Vein endothelial cell (primary cell): ENCODE results near the gene ASB3. TPM values are rescaled to one million over a fixed set of nuclear protein-coding genes. Genes with fewer than 3 reads are reported as not detected.

Source experiments
- total RNA-seq: library from RNA; depleted of rRNA; stranded (reverse); fragments of >200 nt; gene quantifications from 2 replicates; pipeline ENCODE4 v1.2.3, GENCODE V29; 2012

The ASB3 gene, protein sequence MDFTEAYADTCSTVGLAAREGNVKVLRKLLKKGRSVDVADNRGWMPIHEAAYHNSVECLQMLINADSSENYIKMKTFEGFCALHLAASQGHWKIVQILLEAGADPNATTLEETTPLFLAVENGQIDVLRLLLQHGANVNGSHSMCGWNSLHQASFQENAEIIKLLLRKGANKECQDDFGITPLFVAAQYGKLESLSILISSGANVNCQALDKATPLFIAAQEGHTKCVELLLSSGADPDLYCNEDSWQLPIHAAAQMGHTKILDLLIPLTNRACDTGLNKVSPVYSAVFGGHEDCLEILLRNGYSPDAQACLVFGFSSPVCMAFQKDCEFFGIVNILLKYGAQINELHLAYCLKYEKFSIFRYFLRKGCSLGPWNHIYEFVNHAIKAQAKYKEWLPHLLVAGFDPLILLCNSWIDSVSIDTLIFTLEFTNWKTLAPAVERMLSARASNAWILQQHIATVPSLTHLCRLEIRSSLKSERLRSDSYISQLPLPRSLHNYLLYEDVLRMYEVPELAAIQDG
- 20.9 and 21.5 TPM in 2 replicates for total RNA-seq

DNA sequence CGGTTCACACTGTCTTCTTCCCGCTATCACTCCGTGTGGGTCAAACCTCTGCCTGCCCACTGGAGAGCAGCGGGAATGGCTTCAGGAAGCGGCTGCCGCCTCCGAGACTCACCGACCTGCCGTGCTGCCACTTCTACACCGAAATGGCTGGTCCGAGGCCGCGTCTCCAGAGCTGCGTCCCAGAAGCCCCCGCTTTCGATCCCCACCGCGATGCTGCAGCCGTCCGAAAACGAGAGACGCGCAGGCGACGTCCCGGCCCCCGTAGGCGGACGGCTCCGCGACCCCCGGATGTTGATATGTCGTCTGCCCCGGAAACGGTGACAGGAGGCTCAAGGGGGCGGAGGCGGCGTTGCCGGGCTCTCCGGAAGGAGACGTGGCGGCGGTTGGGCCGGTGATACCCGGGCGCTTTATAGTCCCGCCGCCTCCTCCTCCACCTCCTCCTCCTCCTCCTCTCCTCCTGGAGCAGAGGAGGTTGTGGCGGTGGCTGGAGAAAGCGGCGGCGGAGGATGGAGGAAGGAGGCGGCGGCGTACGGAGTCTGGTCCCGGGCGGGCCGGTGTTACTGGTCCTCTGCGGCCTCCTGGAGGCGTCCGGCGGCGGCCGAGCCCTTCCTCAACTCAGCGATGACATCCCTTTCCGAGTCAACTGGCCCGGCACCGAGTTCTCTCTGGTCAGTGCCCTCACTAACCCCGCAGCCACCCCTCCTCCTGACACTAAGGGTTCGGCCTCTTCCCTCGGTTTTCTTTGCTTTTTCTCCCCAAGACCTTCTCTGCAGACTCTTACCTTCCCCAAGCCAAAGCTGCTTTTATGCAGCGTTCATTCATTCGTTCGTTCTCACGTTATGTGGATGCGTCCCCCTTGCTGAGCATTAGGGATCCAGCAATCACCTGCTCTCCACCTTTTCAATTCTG is at the start of gene ASB3, which contains the start of gene ERLEC1:
Gene ASB3 (minus strand): TSS at position 249 of the 909 bp plus-strand sequence. CDS start 21,381 bp downstream, outside the sequence.
Gene ERLEC1 (plus strand): TSS at position 340 of the 909 bp plus-strand sequence. CDS start 167 bp downstream, at position 507.

GRCh38 chr2:53767405-53768241 is 19.1 kb downstream of the ASB3 start, which contains the start of gene CHAC2:
TSS of gene CHAC2 (plus strand) at chr2:53767804. CDS start at chr2:53767887, 83 bp downstream.

Other genes starting within 250 kb of the ASB3 start
- 6.9 and 9.1 TPM in 2 replicates for gene CHAC2, start 19.1 kb downstream of the ASB3 start, total RNA-seq
- gene ERLEC1, start 91 bp upstream of the ASB3 start, total RNA-seq = 39.5 and 80.4 TPM in 2 replicates
- gene GPR75, start 73.0 kb upstream of the ASB3 start, total RNA-seq = 3.9 and 4.2 TPM in 2 replicates
- 67.6 and 90.5 TPM in 2 replicates for gene PSME4, start 184.0 kb upstream of the ASB3 start, total RNA-seq